GM12878 (cell line): ENCODE results near the gene MBNL1. TPM values are rescaled to one million over a fixed set of nuclear protein-coding genes. Genes with fewer than 3 reads are reported as not detected.

Experiments
- ATAC-seq: fragments of 200-7000 bp; cut with Tn5 transposase; 3 replicates; pipeline ENCODE4 v1.9.1; 2020; ENCODE audit warnings: mild to moderate bottlenecking, moderate library complexity
- BruUV-seq: library from RNA; stranded (reverse); fragments of 400-500 nt; replicated peaks from 2 replicates; lab custom pipeline; 2021; lab: Mats Ljungman, UMichigan
- CTCF ChIA-PET: fragments of 300-600 bp; sonication (Branson Sonifier 250); formaldehyde crosslinking; extraction: SDS; loops from one replicate; lab custom pipeline; 2021; ENCODE audit warnings: inconsistent platforms; lab: Yijun Ruan, JAX
- POLR2A ChIA-PET: fragments of 350-600 bp; formaldehyde crosslinking; extraction: SDS; loops from one replicate; lab custom pipeline; 2021; ENCODE audit warnings: inconsistent platforms; lab: Charles Lee
- RAD21 ChIA-PET: fragments of 300-600 bp; sonication (Branson Sonifier 250); formaldehyde crosslinking; loops from one replicate; lab custom pipeline; 2023; ENCODE audit warnings: antibody characterized with exemption; ENCODE audit not compliant: unreplicated experiment; lab: Charles Lee
- SMC1A ChIA-PET: fragments of 300-600 bp; sonication (Branson Sonifier 250); formaldehyde crosslinking; loops from one replicate; lab custom pipeline; 2023; ENCODE audit not compliant: unreplicated experiment, uncharacterized antibody; lab: Charles Lee
- DNase-seq: peaks from one replicate; pipeline ENCODE4 v3.0.0-alpha.2; 2011; ENCODE audit warnings: low read depth, low spot score
- FAIRE-seq: peaks from 3 replicates; lab custom pipeline; 2011; peaks lifted over from hg19 to GRCh38; lab: Jason Lieb, UNC
- H2AFZ ChIP-seq: 2 replicates; pipeline ENCODE4 v1.6.0; 2011; ENCODE audit warnings: low read depth, low read length, control low read depth; ENCODE audit not compliant: control insufficient read depth
- H3K27ac ChIP-seq: 2 replicates; pipeline ENCODE4 v1.5.1; 2011; ENCODE audit warnings: control low read depth; ENCODE audit not compliant: control insufficient read depth, insufficient read depth
- H3K27me3 ChIP-seq, 2 experiments: replicated peaks in 1 of 2; 2 replicates each; pipeline versions ENCODE4 v1.6.0 to v1.6.1; 2011; ENCODE audit warnings: low read length in 1 of 2; ENCODE audit not compliant: control insufficient read depth in 2 of 2, insufficient read depth in 2 of 2
- H3K36me3 ChIP-seq, 2 experiments: 2 replicates each; pipeline ENCODE4 v1.5.1; 2011; ENCODE audit warnings: low read length in 1 of 2; ENCODE audit not compliant: control insufficient read depth in 2 of 2, insufficient read depth in 2 of 2
- H3K4me1 ChIP-seq: 2 replicates; pipeline ENCODE4 v1.6.1; 2011; ENCODE audit warnings: mild to moderate bottlenecking, low read length, moderate library complexity, mixed read lengths; ENCODE audit not compliant: control insufficient read depth, insufficient read depth
- H3K4me2 ChIP-seq: 2 replicates; pipeline ENCODE4 v1.6.0; 2011; ENCODE audit warnings: control low read depth; ENCODE audit not compliant: control insufficient read depth, insufficient read depth
- H3K4me3 ChIP-seq: fragments of 200-600 bp; sonication (generic); 2 replicates; pipeline ENCODE4 v1.5.1; 2016
- H3K79me2 ChIP-seq: 2 replicates; pipeline ENCODE4 v1.6.0; 2011; ENCODE audit warnings: low read length; ENCODE audit not compliant: control insufficient read depth, insufficient read depth
- H3K9ac ChIP-seq: 2 replicates; pipeline ENCODE4 v1.8.0; 2011; ENCODE audit warnings: low read length, control low read depth, mixed read lengths; ENCODE audit not compliant: control insufficient read depth, insufficient read depth
- H3K9me3 ChIP-seq: replicated peaks from 3 replicates; pipeline ENCODE4 v1.5.1; 2011; ENCODE audit warnings: mild to moderate bottlenecking, low read length; ENCODE audit not compliant: control insufficient read depth, insufficient read depth
- H4K20me1 ChIP-seq: 2 replicates; pipeline ENCODE4 v1.6.0; 2011; ENCODE audit not compliant: control insufficient read depth, insufficient read depth
- BHLHE40 ChIP-seq, 2 experiments: fragments of 450-650 bp in 1 of 2; IDR thresholded peaks; 2 replicates each; pipeline ENCODE4 v1.6.1; 2011 to 2017; ENCODE audit warnings: low read depth in 2 of 2, borderline replicate concordance in 1 of 2, improper control_type of control experiment in 1 of 2, low read length in 1 of 2, mild to moderate bottlenecking in 1 of 2
- CREB1 ChIP-seq: IDR thresholded peaks from 2 replicates; pipeline ENCODE4 v1.6.1; 2012; ENCODE audit warnings: low read depth, mild to moderate bottlenecking, inconsistent platforms
- FOXK2 ChIP-seq: fragments of 450-650 bp; IDR thresholded peaks from 2 replicates; pipeline ENCODE4 v1.6.1; 2017; ENCODE audit warnings: mild to moderate bottlenecking, moderate library complexity
- JUNB ChIP-seq: IDR thresholded peaks from 2 replicates; pipeline ENCODE4 v1.6.1; 2016; ENCODE audit warnings: antibody characterized with exemption, mild to moderate bottlenecking
- NFYB ChIP-seq: IDR thresholded peaks from 2 replicates; pipeline ENCODE4 v1.6.1; 2011; ENCODE audit warnings: low read depth, mild to moderate bottlenecking, low read length, improper control_type of control experiment, moderate library complexity; ENCODE audit not compliant: insufficient read depth
- RELA ChIP-seq: fragments of 450-650 bp; IDR thresholded peaks from 2 replicates; pipeline ENCODE4 v1.8.0; 2014; ENCODE audit warnings: borderline replicate concordance; ENCODE audit not compliant: partially characterized antibody
- SIX5 ChIP-seq: IDR thresholded peaks from 2 replicates; pipeline ENCODE4 v1.6.1; 2011; ENCODE audit warnings: mild to moderate bottlenecking, low read depth, low read length, moderate library complexity; ENCODE audit not compliant: severe bottlenecking
- SMC3 ChIP-seq: IDR thresholded peaks from 2 replicates; pipeline ENCODE4 v1.6.1; 2011; ENCODE audit warnings: low read length, improper control_type of control experiment, borderline replicate concordance
- ZNF687 ChIP-seq: fragments of 450-650 bp; IDR thresholded peaks from 2 replicates; pipeline ENCODE4 v1.6.1; 2017; ENCODE audit warnings: mild to moderate bottlenecking, moderate library complexity
- WGBS: methylation state at CpG from one replicate; pipeline ENCODE4 v1.1.6; 2016; ENCODE audit warnings: low lambda C conversion rate; ENCODE audit not compliant: insufficient replicate concordance, insufficient coverage; ENCODE audit errors: missing lambda C conversion rate; 5-methylcytosine and 5-hydroxymethylcytosine counted together
- in situ Hi-C: fragments of 300-500 bp; cut with MboI; formaldehyde crosslinking; loops from 9 replicates; pipeline ENCODE4 v1.14.3; 2018; ENCODE audit warnings: mixed read lengths
- intact Hi-C: fragments of 100-400 bp; cut with micrococcal nuclease; formaldehyde crosslinking; loops from one replicate; pipeline ENCODE4 v1.14.2; 2022; ENCODE audit not compliant: unreplicated experiment
- polyA plus RNA-seq, 11 experiments: library from polyadenylated mRNA; depleted of rRNA in 4 of 11; unstranded in 6 of 11; stranded (reverse) in 5 of 11; fragments of >200 nt; fragmentation: Nextera tagmentation in 4 of 11; fragmentation: Illumina TruSeq in 1 of 11; extraction: Ambion mirVana in 4 of 11; extraction: Trizol in 1 of 11; gene quantifications; 1 replicate in 1 of 11; 2 replicates in 10 of 11; pipeline versions ENCODE4 v1.2.1 to v1.2.3, GENCODE V29; 2011 to 2016; ENCODE audit warnings: inconsistent platforms in 2 of 11, missing spikeins in 2 of 11, low read depth in 1 of 11
- total RNA-seq, 4 experiments: library from RNA; depleted of rRNA in 3 of 4; stranded (reverse); fragments of >200 nt in 3 of 4; fragmentation: Illumina TruSeq in 1 of 4; extraction: Trizol in 1 of 4; gene quantifications; 2 replicates each; pipeline versions ENCODE4 v1.2.1 to v1.2.3, GENCODE V29; 2013 to 2021

The MBNL1 gene
- total and polyA plus RNA-seq, 10 of the 15 experiments (the other 5 are each of a cell fraction or from before 2014, with no cell fraction given), result 59.6 to 337 (median 143) TPM

GRCh38 chr3:152379415-152380042 lies 110.8 kb downstream of the MBNL1 start:
- H3K36me3 ChIP-seq, result peaks cover 0 to 11% of the 10 kb centered on the region in 2 experiments; a peak in 1 of 4 replicates
- BruUV-seq, result no TSS peak
- intact Hi-C loops (loop anchor here (5.0 to 10.0 kb wide), 2 partner anchors 182 to 305 kb away; no protein-coding TSS in a partner anchor), in situ Hi-C loops (no loop called here)
- ChIA-PET RAD21 (interaction anchor here (0.6 to 2.3 kb wide), 5 partner anchors 21 to 196 kb away, joined by 3 to 6 read pairs (median 3); no protein-coding TSS in a partner anchor), POLR2A (no interaction called here), CTCF (no interaction called here), SMC1A (interaction anchor here (1.2 to 3.6 kb wide), 3 partner anchors 14 to 196 kb away, joined by 3 to 20 read pairs (median 4); no protein-coding TSS in a partner anchor)
- H3K9me3 ChIP-seq, result peaks cover 5% of the 10 kb centered on the region
- H3K4me2 ChIP-seq, result no peak overlapping the region
- 68% methylated on average over 4 of the region's 4 CpGs for WGBS
- no peak overlapping the region for H3K4me3 ChIP-seq
- no peaks in the 10 kb centered on the region for H4K20me1 ChIP-seq
- no peak overlapping the region for H3K9ac ChIP-seq
- H3K79me2 ChIP-seq, result peaks cover 98% of the 10 kb centered on the region
- peak overlapping the region; percentile 35 for H3K27ac ChIP-seq
- TF ChIP-seq SMC3 (no peak), ZNF687 (no peak), SIX5 (no peak), BHLHE40 (IDR thresholded peaks at IDR 0.05; ENCODE audit: borderline replicate concordance in 1 of 2, low read depth in 2 of 2, low read length in 1 of 2) (no peak), NFYB (no peak), CREB1 (no peak), RELA (no peak), JUNB (no peak), FOXK2 (no peak)
- no peaks in the 10 kb centered on the region for H3K27me3 ChIP-seq
- no peak for DNase-seq
- ATAC-seq, result no peak
- H2AFZ ChIP-seq, result no peak overlapping the region
- FAIRE-seq, result no peak
- H3K4me1 ChIP-seq, result peaks cover 31% of the 10 kb centered on the region
